HG02642 (cell line): ENCODE data around the gene SLC13A1.
"Not testable (repeated sequence)": the region's sequence is repeated elsewhere in the genome, so short reads cannot be mapped to it uniquely, and the experiment has no call there.

Source experiments
- ATAC-seq: cut with Tn5 transposase; IDR thresholded peaks from one replicate; pipeline ENCODE4 v1.9.1; 2021; ENCODE audit warnings: mild to moderate bottlenecking; ENCODE audit not compliant: unreplicated experiment, poor library complexity

The SLC13A1 gene

DNA sequence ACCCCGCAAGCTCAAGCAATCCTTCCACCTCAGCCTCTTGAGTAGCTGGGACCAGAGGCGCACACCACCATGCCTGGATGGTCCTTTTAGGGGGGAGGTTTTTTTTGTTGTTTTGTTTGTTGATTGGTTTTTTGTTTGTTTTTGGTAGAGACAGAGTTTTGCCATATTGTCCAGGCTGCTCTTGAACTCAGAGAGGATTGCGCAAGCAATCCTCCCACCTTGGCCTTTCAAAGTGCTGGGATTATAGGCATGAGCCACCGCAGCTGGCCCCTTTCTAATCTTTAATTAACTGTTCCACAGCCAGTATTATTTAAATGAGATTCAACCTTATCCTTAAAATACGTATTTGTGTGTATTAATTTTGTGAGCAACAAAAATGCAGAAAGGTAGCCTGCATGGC is 65.8 kb downstream of the SLC13A1 start:
- no peak for ATAC-seq

DNA sequence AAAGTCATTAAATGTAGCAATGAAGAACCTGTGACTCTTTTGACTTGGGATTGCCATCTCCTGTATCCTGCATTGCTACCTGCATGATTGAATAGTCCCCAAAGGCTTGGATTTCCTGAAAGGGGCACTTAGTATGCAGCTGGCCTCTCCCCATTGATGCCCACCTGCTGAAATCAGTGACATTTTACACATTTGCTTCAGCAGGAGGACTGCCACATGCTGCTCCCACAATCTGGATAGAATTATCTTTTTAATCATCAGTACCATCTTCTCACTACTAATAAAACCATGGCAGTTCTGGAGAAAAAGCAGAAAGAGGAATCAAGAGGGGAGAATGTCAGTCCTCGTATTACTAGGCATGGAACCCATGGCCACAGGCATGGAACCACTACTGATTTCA is 67.8 kb downstream of the SLC13A1 start:
- no peak for ATAC-seq

- no peak for ATAC-seq
Measured at GRCh38 chr7:123131556-123131955, 68.2 kb downstream of the SLC13A1 start.

GRCh38 chr7:123131140-123131539 is 68.6 kb downstream of the SLC13A1 start:
- ATAC-seq: no peak

DNA sequence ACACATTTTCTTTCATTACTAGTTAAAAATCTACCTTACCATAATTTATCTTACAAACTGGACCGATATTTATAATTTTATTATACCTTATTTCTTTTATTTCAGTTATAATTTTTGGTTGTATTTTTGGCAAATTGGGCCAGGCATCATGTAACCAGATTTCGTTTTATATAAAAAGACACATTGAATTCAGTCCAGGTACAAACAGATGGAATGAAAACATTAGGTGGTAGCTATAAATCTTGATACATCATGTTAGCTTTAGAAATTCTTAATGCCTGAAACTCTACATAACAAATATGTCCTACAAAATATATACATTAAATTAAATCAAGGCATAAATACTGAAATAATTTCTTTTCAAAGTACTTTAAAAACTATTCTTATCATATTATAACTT is 73.1 kb downstream of the SLC13A1 start:
- ATAC-seq: no peak

DNA sequence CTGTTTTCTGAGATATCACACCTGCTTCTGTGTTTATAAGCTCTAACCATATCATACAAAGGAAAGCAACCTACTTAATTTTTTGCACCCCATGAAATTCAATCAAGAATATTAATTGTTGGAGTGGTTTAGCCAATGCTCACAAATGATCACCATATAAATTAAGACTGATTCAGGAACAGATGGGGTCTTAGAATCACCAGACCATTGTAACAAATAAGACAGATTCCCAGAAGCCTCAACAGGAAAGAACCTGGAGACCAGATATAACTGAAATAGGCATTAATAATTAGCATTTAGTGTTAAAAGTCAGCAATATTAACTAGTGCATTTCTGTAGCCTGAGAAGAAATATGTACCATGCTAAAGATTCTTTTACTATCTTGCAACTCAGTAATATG is 73.6 kb downstream of the SLC13A1 start:
- ATAC-seq: no peak

- ATAC-seq: no peak
Measured at GRCh38 chr7:123125231-123125630, 74.5 kb downstream of the SLC13A1 start.

GRCh38 chr7:123122916-123123315 is 76.9 kb downstream of the SLC13A1 start:
- ATAC-seq: no peak

DNA sequence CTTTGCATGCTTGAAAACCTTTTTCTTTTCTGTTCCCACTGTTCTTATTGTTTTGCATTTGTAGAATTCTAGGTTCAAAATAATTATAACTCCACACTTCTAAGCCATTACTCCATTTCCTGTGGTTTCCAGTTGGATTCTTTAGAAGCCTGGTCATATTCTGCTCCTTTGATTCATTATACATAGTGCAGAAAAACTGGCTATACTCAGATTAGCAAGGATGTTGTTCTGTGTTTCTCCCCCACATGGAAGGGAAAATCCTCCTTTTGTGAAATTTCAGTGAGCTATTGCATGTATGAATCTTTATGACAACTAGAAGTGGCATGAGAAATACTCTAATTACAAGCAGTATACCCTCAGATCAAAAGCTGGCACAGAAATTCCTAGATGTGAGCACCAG is 79.5 kb downstream of the SLC13A1 start:
- ATAC-seq: no peak

GRCh38 chr7:123115331-123115730 is 84.4 kb downstream of the SLC13A1 start:
- no peak for ATAC-seq

DNA sequence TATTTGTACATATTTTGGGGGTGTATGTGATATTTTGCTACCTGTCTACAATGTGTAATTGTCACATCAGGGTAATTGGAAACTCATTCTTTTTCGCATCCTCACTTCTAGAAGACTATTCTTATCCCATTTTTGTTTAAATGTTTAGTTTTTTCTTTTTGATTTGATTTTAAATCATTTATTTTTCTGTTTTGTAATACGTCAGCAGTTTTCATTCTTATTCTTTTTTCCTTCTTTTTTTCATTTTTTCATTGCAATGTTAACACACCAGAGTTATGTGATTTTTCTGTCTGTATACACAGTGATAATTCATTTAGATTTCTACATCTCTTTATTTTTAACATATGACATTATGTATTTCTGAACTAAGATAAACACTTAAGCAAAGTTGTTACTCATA is 85.5 kb downstream of the SLC13A1 start:
- ATAC-seq: no peak

DNA sequence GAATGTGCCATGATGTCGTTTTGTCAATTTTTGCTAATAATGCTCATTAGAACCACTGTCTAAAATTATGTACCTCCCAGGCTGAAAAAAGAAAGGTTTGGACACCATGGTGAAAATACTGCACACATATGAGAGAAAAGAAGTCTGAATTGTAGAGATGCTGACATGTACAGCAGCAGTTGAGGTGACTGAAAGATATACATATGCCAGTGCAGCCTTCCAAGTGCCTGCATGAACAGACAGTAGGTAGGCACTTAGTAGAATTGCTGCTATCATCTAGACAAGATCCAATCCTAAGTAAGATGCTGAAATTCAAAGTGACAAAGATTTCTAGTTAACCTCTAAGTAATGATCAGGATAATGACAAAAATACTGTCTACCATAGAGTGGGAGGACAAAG is 86.9 kb downstream of the SLC13A1 start:
- ATAC-seq: no peak

DNA sequence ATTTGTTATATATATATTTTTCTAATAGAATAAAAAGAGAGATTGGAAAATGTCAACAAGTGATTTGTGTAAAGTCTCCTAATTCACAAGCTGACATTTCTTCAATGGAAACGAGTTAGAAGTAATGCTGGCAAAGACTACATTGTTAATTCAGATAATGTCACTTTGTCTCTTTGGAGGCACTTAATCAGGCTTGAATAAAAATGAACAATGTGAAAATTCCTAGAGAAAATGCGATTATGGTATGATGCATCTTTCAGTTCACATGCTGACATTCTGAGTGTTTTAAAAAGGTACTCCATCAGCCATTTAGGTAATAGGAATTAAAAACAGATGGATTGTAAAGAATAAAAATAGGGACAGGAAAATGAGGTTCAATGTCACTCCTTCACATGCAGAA is 100.1 kb downstream of the SLC13A1 start:
- ATAC-seq: no peak

DNA sequence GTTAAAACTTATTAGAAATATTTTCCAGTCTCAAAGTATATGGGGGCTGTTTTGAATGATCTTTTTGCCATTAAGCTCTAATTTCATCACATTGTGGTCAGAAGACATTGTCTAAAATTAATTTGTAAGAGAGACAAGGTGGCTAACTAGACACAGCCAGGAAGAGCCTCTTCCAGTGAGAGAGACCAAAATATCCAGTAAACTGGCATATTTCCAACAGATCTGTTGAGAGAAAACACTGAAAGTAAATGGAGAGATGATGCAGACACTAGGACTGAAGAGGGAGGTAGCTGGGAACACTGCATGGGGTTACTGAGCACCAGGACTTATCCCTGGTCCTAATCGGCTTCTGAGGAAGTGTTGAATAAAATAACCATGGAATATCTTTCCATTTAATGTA is 102.8 kb downstream of the SLC13A1 start:
- no peak for ATAC-seq

DNA sequence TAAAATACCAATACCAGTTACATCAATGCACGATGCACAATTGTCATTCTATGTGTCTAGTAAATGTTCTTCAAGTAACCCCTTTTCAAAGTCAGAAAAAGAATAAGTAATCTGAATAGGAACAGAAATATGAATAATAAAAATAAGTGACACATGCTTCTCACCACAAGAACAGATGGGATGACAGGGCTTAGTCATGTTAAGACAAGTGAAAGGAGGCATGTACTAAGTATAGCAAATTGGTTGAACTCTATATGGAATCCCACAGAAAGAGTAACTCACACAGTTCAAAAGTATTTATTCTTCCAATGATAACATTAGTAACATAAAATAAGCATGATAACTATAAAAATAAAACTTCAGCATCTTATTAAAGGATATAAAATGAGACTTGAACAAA is 103.3 kb downstream of the SLC13A1 start:
- ATAC-seq: no peak

DNA sequence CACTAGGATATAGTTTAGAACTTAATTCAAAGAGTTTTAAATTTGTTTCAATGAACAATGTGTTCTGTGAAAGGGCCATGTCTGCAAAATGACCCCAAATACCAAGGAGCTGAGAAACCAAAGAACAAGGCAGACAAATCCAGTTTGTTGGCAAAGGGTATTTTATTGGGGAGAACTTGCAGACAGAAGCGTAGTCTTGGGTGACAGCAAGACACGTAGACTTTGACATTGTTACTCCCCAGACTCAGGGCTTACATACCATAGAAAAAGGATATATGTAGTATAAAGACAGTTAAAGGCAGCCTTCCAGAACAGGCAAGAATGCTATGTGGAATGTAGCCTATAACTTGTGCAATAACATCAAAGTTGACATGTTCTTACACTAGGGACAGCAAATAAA is 109.3 kb downstream of the SLC13A1 start:
- ATAC-seq: no peak

DNA sequence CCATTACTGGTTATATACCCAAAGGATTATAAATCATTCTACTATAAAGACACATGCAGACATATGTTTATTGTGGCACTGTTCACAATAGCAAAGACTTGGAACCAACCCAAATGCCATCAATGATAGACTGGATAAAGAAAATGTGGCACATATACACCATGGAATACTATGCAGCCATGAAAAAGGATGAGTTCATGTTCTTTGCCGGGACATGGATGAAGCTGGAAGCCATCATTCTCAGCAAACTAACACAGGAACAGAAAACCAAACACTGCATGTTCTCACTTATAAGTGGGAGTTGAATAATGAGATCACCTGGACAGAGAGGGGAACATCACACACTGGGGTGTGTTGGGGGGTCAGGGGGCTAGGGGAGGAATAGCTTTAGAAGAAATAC is 112.9 kb downstream of the SLC13A1 start:
- not testable (repeated sequence) for ATAC-seq

GRCh38 chr7:123084861-123085260 is 114.9 kb downstream of the SLC13A1 start:
- not testable (repeated sequence) for ATAC-seq

DNA sequence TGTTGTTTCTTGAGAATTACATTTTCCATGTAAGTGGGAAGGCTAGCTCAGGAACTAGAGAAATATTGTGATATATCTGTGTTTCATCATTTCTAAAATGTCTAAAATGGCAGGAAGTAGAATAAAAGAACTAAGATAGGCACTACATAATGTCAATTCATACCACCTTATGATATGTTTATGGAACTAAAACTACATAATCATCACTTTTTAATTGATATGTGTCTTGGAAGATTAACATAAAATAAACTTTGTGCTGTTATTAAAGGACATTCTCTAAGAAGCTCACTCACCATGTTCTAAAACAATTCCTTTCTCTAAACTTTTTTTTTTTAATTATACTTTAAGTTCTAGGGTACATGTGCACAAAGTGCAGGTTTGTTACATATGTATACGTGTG is 120.7 kb downstream of the SLC13A1 start:
- ATAC-seq: no peak

DNA sequence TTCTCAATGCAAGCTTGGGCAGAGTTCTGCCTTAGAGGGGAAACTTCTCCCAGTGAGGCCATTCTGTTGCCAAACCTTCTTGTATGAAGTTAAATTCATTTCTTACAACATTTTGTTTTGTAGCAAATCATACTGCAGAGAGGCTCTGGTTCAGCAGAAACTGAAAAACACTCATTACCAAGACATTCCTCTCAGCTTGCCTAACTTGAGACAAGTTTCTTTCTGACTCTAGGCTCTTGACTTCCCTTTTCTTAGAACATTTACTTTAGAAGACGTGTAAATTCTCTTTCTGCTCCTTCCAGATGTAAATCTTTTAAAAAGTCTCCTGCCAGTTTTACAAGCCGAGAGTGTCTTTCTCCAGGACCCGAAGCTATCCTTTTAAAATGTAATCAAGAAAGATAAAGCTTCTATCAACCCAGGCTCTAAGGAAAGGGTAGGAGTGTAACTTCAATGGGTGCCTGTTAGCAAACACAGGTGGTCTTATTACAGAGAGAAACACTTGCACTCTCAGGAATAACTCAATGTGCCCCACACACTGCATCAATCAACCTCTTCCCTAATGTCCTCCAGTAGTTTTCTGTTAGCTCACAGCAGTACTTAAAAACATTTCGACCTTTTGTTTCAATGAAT is 123.8 kb downstream of the SLC13A1 start:
- no peak for ATAC-seq

DNA sequence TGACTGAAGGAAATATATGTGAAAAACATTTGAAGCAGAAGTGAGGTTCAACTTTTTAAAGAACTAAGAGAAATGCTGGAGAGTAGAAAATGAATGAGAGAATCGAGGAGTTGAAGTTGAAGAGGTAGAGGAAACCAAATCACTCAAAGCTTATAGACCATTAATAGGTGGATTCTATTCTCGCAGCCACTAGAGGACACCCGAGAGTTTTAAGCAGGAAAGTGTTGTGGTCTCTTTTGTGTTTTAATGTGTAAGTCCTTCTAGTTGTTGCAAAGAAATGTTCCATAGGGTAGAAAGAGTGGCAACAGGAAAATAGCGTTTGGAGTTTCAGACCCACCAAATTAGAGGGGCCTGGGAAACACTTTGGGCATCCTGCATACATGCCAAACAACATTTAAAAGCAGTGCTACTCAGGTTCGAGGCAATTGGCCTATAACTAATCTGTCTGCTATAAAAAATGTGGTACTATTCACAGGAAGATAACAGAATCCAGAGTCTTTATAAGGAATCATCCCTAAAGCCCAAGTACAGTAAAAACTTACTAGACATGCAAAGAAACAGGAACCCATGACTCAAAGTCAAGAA is 129.0 kb downstream of the SLC13A1 start:
- no peak for ATAC-seq

- ATAC-seq: no peak
Measured at GRCh38 chr7:123067814-123068213, 132.0 kb downstream of the SLC13A1 start.
